ENCODE data around the gene CBX7.

Gene CBX7

GRCh38 chr22:39155421-39155820, 2.9 kb upstream of the CBX7 start:
- peaks cover 48% of the 10 kb centered on the region for H3K27me3 ChIP-seq
- no peak for DNase-seq
- no peak overlapping the region for H3K4me3 ChIP-seq (ENCODE audit: low read depth, low read length)
- TF ChIP-seq, protein P1, sequence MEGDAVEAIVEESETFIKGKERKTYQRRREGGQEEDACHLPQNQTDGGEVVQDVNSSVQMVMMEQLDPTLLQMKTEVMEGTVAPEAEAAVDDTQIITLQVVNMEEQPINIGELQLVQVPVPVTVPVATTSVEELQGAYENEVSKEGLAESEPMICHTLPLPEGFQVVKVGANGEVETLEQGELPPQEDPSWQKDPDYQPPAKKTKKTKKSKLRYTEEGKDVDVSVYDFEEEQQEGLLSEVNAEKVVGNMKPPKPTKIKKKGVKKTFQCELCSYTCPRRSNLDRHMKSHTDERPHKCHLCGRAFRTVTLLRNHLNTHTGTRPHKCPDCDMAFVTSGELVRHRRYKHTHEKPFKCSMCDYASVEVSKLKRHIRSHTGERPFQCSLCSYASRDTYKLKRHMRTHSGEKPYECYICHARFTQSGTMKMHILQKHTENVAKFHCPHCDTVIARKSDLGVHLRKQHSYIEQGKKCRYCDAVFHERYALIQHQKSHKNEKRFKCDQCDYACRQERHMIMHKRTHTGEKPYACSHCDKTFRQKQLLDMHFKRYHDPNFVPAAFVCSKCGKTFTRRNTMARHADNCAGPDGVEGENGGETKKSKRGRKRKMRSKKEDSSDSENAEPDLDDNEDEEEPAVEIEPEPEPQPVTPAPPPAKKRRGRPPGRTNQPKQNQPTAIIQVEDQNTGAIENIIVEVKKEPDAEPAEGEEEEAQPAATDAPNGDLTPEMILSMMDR (IDR thresholded peaks at IDR 0.05; ENCODE audit: low read depth, low read length), result no peak
- no peaks in the 10 kb centered on the region for H3K36me3 ChIP-seq
- H3K9me3 ChIP-seq, result no peaks in the 10 kb centered on the region
- H3K4me1 ChIP-seq, result no peaks in the 10 kb centered on the region

GRCh38 chr22:39153220-39153717, 789 bp upstream of the CBX7 start:
- peaks cover 48% of the 10 kb centered on the region for H3K27me3 ChIP-seq
- TF ChIP-seq, protein P1 (IDR thresholded peaks at IDR 0.05; ENCODE audit: low read depth, low read length), result no peak
- DNase-seq, result no peak
- H3K9me3 ChIP-seq, result no peaks in the 10 kb centered on the region
- H3K36me3 ChIP-seq, result no peaks in the 10 kb centered on the region
- H3K4me3 ChIP-seq (ENCODE audit: low read depth, low read length), result peak overlapping the region; percentile 59
- H3K4me1 ChIP-seq, result no peaks in the 10 kb centered on the region

- Histone ChIP-seq H3K4me3 (ENCODE audit: low read depth, low read length) (peak overlapping the region; percentile 53), H3K4me1 (no peaks in the 10 kb centered on the region), H3K27me3 (peaks cover 38% of the 10 kb centered on the region), H3K9me3 (no peaks in the 10 kb centered on the region), H3K36me3 (no peaks in the 10 kb centered on the region)
- TF ChIP-seq, protein P1 (IDR thresholded peaks at IDR 0.05; ENCODE audit: low read depth, low read length), result no peak
- DNase-seq, result no peak
These were observed 413 bp downstream of the CBX7 start for GRCh38 chr22:39152024-39152510.

DNA sequence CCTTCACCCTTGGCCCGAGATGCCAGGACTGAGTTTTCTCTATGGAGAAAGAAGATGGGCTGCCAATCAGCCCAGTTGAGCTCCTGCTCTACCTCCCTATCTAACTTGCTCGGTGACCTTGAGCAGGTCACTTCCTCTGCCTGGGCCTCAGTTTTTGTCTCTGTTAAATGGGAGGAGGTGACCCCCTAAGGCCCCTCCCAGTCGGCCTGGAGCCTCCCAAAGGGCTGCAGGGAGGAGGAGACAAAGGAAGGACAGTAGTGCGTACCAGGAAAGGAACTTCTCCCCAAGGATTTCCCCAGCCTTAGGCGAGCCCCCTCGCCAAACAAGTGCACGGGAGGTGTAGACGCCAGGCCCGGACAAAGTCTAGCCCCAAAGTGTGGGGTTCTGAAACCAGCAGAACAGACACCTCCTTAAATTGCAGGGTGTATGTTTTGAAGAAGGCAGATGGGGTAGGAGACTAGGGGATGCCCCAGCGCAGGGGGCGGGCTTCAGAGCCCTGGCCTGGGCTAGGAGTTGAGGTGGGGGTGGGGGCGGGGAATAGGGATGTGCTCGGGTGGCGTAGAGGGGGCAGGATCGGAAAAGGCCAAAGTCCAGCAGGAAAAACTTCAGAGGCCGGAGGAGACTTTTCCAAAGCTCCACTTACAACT, 1.0 kb downstream of the CBX7 start:
- no peaks in the 10 kb centered on the region for H3K4me1 ChIP-seq
- DNase-seq, result no peak

DNA sequence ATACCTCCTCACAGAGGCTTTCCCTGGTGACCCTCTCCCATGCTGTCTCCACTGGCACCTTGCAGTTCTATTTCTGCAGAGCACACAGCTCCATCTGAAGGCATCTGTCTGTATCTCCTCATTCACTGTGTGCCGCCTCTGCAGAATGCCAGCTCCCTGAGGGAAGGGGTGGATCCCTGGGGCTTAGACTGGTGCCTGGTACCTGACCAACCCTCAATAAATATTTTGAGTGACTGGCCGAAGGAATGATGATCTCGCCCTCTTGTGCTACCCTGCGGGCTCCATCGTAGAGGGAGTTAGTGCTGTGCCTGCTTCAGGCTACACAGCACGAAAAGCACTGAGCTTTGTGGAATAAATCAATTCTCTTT, 1.6 kb downstream of the CBX7 start:
- Histone ChIP-seq H3K27me3 (peaks cover 31% of the 10 kb centered on the region), H3K36me3 (no peaks in the 10 kb centered on the region), H3K4me3 (ENCODE audit: low read depth, low read length) (no peak overlapping the region), H3K9me3 (no peaks in the 10 kb centered on the region), H3K4me1 (no peaks in the 10 kb centered on the region)
- TF ChIP-seq, protein P1 (IDR thresholded peaks at IDR 0.05; ENCODE audit: low read depth, low read length), result no peak
- no peak for DNase-seq

More for the DNA sequence above, 1.0 kb downstream of the CBX7 start:
- H3K4me3 ChIP-seq (ENCODE audit: low read depth, low read length), result no peak overlapping the region
- no peaks in the 10 kb centered on the region for H3K36me3 ChIP-seq
- TF ChIP-seq, protein P1 (IDR thresholded peaks at IDR 0.05; ENCODE audit: low read depth, low read length), result no peak
- H3K9me3 ChIP-seq, result no peaks in the 10 kb centered on the region
- H3K27me3 ChIP-seq, result peaks cover 33% of the 10 kb centered on the region
